Liver (tissue), 9 donors: Measurements from ENCODE around the gene FAM83C. TPM values are rescaled to one million over a fixed set of nuclear protein-coding genes. Genes with fewer than 3 reads are reported as not detected.

ENCODE experiments used
- DNase-seq: peaks from one replicate; pipeline ENCODE4 v3.0.0-alpha.2; 2017; ENCODE audit warnings: low spot score
- H3K27ac ChIP-seq, 2 donors: one replicate each; pipeline ENCODE4 v1.7.0; 2013; ENCODE audit warnings: inconsistent platforms in 2 of 2, low read length in 2 of 2, control low read depth in 1 of 2, low read depth in 1 of 2, mild to moderate bottlenecking in 1 of 2
- H3K27me3 ChIP-seq, 4 donors: one replicate each; pipeline versions ENCODE4 v1.6.1 to v1.7.0; 2013; ENCODE audit warnings: low read length in 3 of 4, inconsistent platforms in 1 of 4, mild to moderate bottlenecking in 1 of 4, moderate library complexity in 1 of 4; ENCODE audit not compliant: control insufficient read depth in 4 of 4, insufficient read depth in 4 of 4
- H3K36me3 ChIP-seq, 4 donors: one replicate each; pipeline versions ENCODE4 v1.6.1 to v1.7.0; 2013; ENCODE audit warnings: low read length in 3 of 4, mild to moderate bottlenecking in 3 of 4, low read depth in 1 of 4, moderate library complexity in 1 of 4; ENCODE audit not compliant: control insufficient read depth in 4 of 4, insufficient read depth in 3 of 4
- H3K4me1 ChIP-seq, 4 donors: one replicate each; pipeline versions ENCODE4 v1.6.1 to v1.7.0; 2013; ENCODE audit warnings: low read length in 3 of 4, mild to moderate bottlenecking in 3 of 4, moderate library complexity in 1 of 4; ENCODE audit not compliant: control insufficient read depth in 4 of 4, insufficient read depth in 4 of 4
- H3K4me3 ChIP-seq, 3 donors: one replicate each; pipeline versions ENCODE4 v1.6.1 to v1.7.0; 2013; ENCODE audit warnings: low read length in 3 of 3, control low read depth in 1 of 3, low read depth in 1 of 3, mild to moderate bottlenecking in 1 of 3
- H3K9ac ChIP-seq, 2 donors: one replicate each; pipeline ENCODE4 v1.7.0; 2013; ENCODE audit warnings: low read length in 2 of 2, mild to moderate bottlenecking in 2 of 2, moderate library complexity in 2 of 2, control low read depth in 1 of 2, low read depth in 1 of 2
- H3K9me3 ChIP-seq, 4 donors: one replicate each; pipeline versions ENCODE4 v1.6.1 to v1.7.0; 2013; ENCODE audit warnings: low read length in 3 of 4; ENCODE audit not compliant: control insufficient read depth in 4 of 4
- ATF3 ChIP-seq: IDR thresholded peaks from 2 replicates; pipeline ENCODE4 v1.6.1; 2016; ENCODE audit warnings: antibody characterized with exemption
- CTCF ChIP-seq: fragments of 150-350 bp; IDR thresholded peaks from 2 replicates; pipeline ENCODE4 v1.5.1; 2017; ENCODE audit warnings: improper control_type of control experiment, low read depth, low read length; ENCODE audit not compliant: missing input control
- EGR1 ChIP-seq, 2 donors: IDR thresholded peaks; 2 replicates each; pipeline ENCODE4 v1.6.1; 2016 to 2018; ENCODE audit warnings: antibody characterized with exemption in 2 of 2, low read depth in 2 of 2
- FOXA1 ChIP-seq: IDR thresholded peaks from 2 replicates; pipeline ENCODE4 v1.6.1; 2016; ENCODE audit warnings: antibody characterized with exemption
- FOXA2 ChIP-seq: IDR thresholded peaks from 2 replicates; pipeline ENCODE4 v1.6.1; 2016; ENCODE audit warnings: antibody characterized with exemption
- GABPA ChIP-seq, 2 donors: IDR thresholded peaks in 1 of 2; conservative IDR thresholded peaks in 1 of 2; 2 replicates each; pipeline ENCODE4 v1.6.1; 2016; ENCODE audit warnings: antibody characterized with exemption in 2 of 2, mild to moderate bottlenecking in 1 of 2, moderate library complexity in 1 of 2
- HNF4A ChIP-seq, 2 donors: conservative IDR thresholded peaks; 2 replicates each; pipeline ENCODE4 v1.6.1; 2016; ENCODE audit warnings: antibody characterized with exemption in 2 of 2, mild to moderate bottlenecking in 2 of 2
- HNF4G ChIP-seq: IDR thresholded peaks from 2 replicates; pipeline ENCODE4 v1.6.1; 2016; ENCODE audit warnings: antibody characterized with exemption
- JUND ChIP-seq, 2 donors: IDR thresholded peaks; 2 replicates each; pipeline ENCODE4 v1.6.1; 2016; ENCODE audit warnings: antibody characterized with exemption in 2 of 2
- MAX ChIP-seq: IDR thresholded peaks from 2 replicates; pipeline ENCODE4 v1.6.1; 2016; ENCODE audit warnings: antibody characterized with exemption
- NR2F2 ChIP-seq: IDR thresholded peaks from 2 replicates; pipeline ENCODE4 v1.6.1; 2016; ENCODE audit warnings: antibody characterized with exemption
- RAD21 ChIP-seq, 2 donors: IDR thresholded peaks; 2 replicates each; pipeline ENCODE4 v1.6.1; 2016; ENCODE audit warnings: antibody characterized with exemption in 2 of 2, mild to moderate bottlenecking in 2 of 2
- REST ChIP-seq: IDR thresholded peaks from 2 replicates; pipeline ENCODE4 v1.6.1; 2016; ENCODE audit warnings: antibody characterized with exemption, mild to moderate bottlenecking
- RXRA ChIP-seq, 2 donors: IDR thresholded peaks; 2 replicates each; pipeline ENCODE4 v1.6.1; 2017 to 2018; ENCODE audit warnings: antibody characterized with exemption in 2 of 2, mild to moderate bottlenecking in 1 of 2
- SP1 ChIP-seq: IDR thresholded peaks from 2 replicates; pipeline ENCODE4 v1.6.1; 2018; ENCODE audit warnings: antibody characterized with exemption, mild to moderate bottlenecking
- TAF1 ChIP-seq: conservative IDR thresholded peaks from 2 replicates; pipeline ENCODE4 v1.6.1; 2016; ENCODE audit warnings: antibody characterized with exemption, mild to moderate bottlenecking
- YY1 ChIP-seq: IDR thresholded peaks from 2 replicates; pipeline ENCODE4 v1.6.1; 2016; ENCODE audit warnings: antibody characterized with exemption, mild to moderate bottlenecking
- ZBTB33 ChIP-seq: IDR thresholded peaks from 2 replicates; pipeline ENCODE4 v1.6.1; 2016; ENCODE audit warnings: antibody characterized with exemption
- WGBS: extraction: QIAGEN DNeasy Blood & Tissue Kit; methylation state at CpG from one replicate; pipeline ENCODE4 v1.1.7; 2013; 5-methylcytosine and 5-hydroxymethylcytosine counted together
- polyA plus RNA-seq, 2 donors: library from polyadenylated mRNA; stranded (reverse) in 1 of 2; unstranded in 1 of 2; fragments of 200-250 nt in 1 of 2; fragments of >200 nt in 1 of 2; fragmentation: Nextera tagmentation in 1 of 2; extraction: Ambion mirVana in 1 of 2; gene quantifications; one replicate each; pipeline versions ENCODE4 v1.2.1 to v1.2.3, GENCODE V29; 2013 to 2015
- total RNA-seq, 2 donors: library from RNA; depleted of rRNA; stranded (reverse); fragments of >200 nt; gene quantifications; one replicate each; pipeline ENCODE4 v1.2.3, GENCODE V29; 2014
- donor health status: healthy.
- donor health status: healthy.
- donor health status: healthy.
- donor health status: healthy.
- donor health status: healthy.

FAM83C gene
- total and polyA plus RNA-seq, 4 donors, result 0.05 TPM; not detected in 3

- WGBS, result 89% methylated on average over 4 of the region's 4 CpGs
Measured at GRCh38 chr20:35329435-35330139, 37.4 kb upstream of the FAM83C start.

GRCh38 chr20:35328689-35329088, 36.5 kb upstream of the FAM83C start:
- TF ChIP-seq EGR1 (IDR thresholded peaks at IDR 0.05; ENCODE audit: low read depth in 2 of 2), result no peak
- no peak for TF ChIP-seq ZBTB33
- no peak for TF ChIP-seq HNF4G
- TF ChIP-seq RAD21 (IDR thresholded peaks at IDR 0.05), result no peak
- no peak for TF ChIP-seq ATF3
- no peak for TF ChIP-seq HNF4A (conservative IDR thresholded peaks at IDR 0.05)
- TF ChIP-seq YY1, result no peak
- no peak for TF ChIP-seq SP1
- TF ChIP-seq REST, result no peak
- TF ChIP-seq NR2F2, result no peak
- TF ChIP-seq FOXA1, result no peak
- TF ChIP-seq FOXA2, result no peak
- no peak for TF ChIP-seq JUND (IDR thresholded peaks at IDR 0.05)
- no peak for TF ChIP-seq RXRA (IDR thresholded peaks at IDR 0.05)
- no peak for TF ChIP-seq CTCF
- TF ChIP-seq MAX, result no peak
- TF ChIP-seq TAF1, result no peak
- Histone ChIP-seq H3K27me3 (no peaks in the 10 kb centered on the region), H3K4me1 (peaks cover 6 to 41% (median 31%) of the 10 kb centered on the region in 4 donors), H3K9ac (no peak overlapping the region), H3K9me3 (no peaks in the 10 kb centered on the region), H3K36me3 (no peaks in the 10 kb centered on the region), H3K27ac (peak overlapping the region in 1 of 2 donors; percentile 37), H3K4me3 (no peak overlapping the region)
- WGBS, result 73% methylated on average over 4 of the region's 4 CpGs
- no peak for DNase-seq

More at GRCh38 chr20:35329435-35330139, 37.4 kb upstream of the FAM83C start:
- TF ChIP-seq CTCF (peak; percentile 38), RXRA (IDR thresholded peaks at IDR 0.05) (peak in 1 of 2 donors; percentile 20), JUND (IDR thresholded peaks at IDR 0.05) (no peak), RAD21 (IDR thresholded peaks at IDR 0.05) (peak; percentile 45 to 74), GABPA (IDR thresholded peaks at IDR 0.05 in 1 of 2, conservative IDR thresholded peaks at IDR 0.05 in 1 of 2) (no peak), NR2F2 (no peak), FOXA1 (no peak), FOXA2 (no peak)
- peaks cover 6 to 49% (median 36%) of the 10 kb centered on the region in 4 donors for H3K4me1 ChIP-seq
- H3K36me3 ChIP-seq, result no peaks in the 10 kb centered on the region
- no peak overlapping the region for H3K27ac ChIP-seq
- DNase-seq, result peak; percentile 56
- no peaks in the 10 kb centered on the region for H3K9me3 ChIP-seq
- H3K4me3 ChIP-seq, result no peak overlapping the region
- H3K9ac ChIP-seq, result no peak overlapping the region
- no peaks in the 10 kb centered on the region for H3K27me3 ChIP-seq
